IPS DF 6.9 (cell line): ENCODE data around the gene C9orf50.
"Not testable (repeated sequence)": the region's sequence is repeated elsewhere in the genome, so short reads cannot be mapped to it uniquely, and the experiment has no call there.

Experiments
- DNase-seq: peaks from one replicate; pipeline ENCODE4 v3.0.0-alpha.2; 2013; ENCODE audit warnings: low read depth, low spot score
- H3K27ac ChIP-seq: one replicate; pipeline ENCODE4 v1.5.1; 2013; ENCODE audit warnings: low read length, control low read depth
- H3K27me3 ChIP-seq: 2 replicates; pipeline ENCODE4 v1.6.1; 2013; ENCODE audit warnings: mild to moderate bottlenecking, low read length; ENCODE audit not compliant: control insufficient read depth, insufficient read depth
- H3K36me3 ChIP-seq: 2 replicates; pipeline ENCODE4 v1.6.1; 2013; ENCODE audit warnings: low read length; ENCODE audit not compliant: control insufficient read depth, insufficient read depth
- H3K4me1 ChIP-seq: 2 replicates; pipeline ENCODE4 v1.6.1; 2013; ENCODE audit warnings: low read length; ENCODE audit not compliant: control insufficient read depth, insufficient read depth
- H3K4me3 ChIP-seq: 2 replicates; pipeline ENCODE4 v1.5.1; 2013; ENCODE audit warnings: mild to moderate bottlenecking, low read length
- H3K9me3 ChIP-seq: 2 replicates; pipeline ENCODE4 v1.6.1; 2013; ENCODE audit warnings: low read length, inconsistent platforms; ENCODE audit not compliant: control insufficient read depth, insufficient read depth
- WGBS: extraction: QIAGEN DNeasy Blood & Tissue Kit; methylation state at CpG from one replicate; pipeline ENCODE4 v1.1.7; 2013; ENCODE audit warnings: mixed read lengths, missing lambda C conversion rate; ENCODE audit not compliant: insufficient read length, insufficient coverage; 5-methylcytosine and 5-hydroxymethylcytosine counted together

Gene C9orf50

DNA sequence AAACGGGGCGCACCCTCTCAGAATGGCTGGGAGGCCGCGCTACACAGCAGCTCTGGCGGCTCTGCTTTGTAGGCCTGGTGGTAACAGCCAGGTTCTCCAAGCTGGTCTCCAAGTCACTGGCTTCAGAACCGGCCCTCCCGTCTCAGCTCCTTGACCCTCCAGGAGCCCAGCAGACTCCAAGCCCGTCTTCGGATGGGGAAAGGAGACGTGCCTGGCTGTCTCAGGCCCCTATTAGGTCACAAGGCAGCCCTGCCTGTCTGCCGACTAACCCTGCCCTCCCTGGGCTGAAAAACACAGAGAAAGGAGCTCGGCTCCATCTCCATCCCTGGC, 18.8 kb upstream of the C9orf50 start:
- peaks cover 26% of the 10 kb centered on the region for H3K36me3 ChIP-seq
- no peaks in the 10 kb centered on the region for H3K27me3 ChIP-seq
- no peak for DNase-seq
- no peaks in the 10 kb centered on the region for H3K9me3 ChIP-seq
- no CpG with 5 or more reads among the region's 12 CpGs for WGBS
- peaks cover 2% of the 10 kb centered on the region; the same call in 1 of the 2 replicates for H3K4me1 ChIP-seq
- H3K27ac ChIP-seq = no peak overlapping the region
- no peak overlapping the region for H3K4me3 ChIP-seq

DNA sequence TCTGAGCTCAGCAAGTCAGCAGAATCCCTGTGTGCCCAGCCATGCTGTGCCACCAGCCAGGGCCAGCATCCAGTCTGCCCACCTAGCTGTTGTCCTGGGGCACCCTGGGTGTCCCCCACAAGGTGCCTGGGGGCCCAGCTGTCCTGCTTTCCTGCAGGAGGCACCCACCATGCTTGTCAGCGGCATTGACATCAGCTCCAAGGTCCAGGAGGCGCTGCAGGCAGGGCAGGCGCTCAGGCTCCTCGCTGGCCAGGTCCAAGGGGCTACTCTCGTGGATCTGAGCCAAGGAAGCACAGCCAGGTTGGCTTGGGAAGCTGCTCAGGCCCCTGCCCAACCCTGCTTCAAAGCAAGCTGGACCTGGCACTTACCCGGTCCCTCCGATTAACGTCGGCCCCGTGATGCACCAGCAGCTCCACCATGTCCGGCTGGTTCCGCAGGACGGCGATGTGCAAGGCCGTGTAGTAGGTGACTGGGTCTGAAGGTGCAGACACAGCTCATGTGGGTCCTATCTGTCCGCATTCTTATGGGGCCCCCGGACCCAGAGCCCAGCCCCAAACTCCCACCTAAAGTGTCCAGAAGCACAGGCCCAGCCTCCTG, 18.2 kb upstream of the C9orf50 start:
- no peak for DNase-seq
- no peak overlapping the region for H3K27ac ChIP-seq
- H3K4me1 ChIP-seq = peaks cover 2% of the 10 kb centered on the region; the same call in 1 of the 2 replicates
- H3K4me3 ChIP-seq = no peak overlapping the region
- peaks cover 31% of the 10 kb centered on the region for H3K36me3 ChIP-seq
- no peaks in the 10 kb centered on the region for H3K27me3 ChIP-seq
- no CpG with 5 or more reads among the region's 17 CpGs for WGBS
- H3K9me3 ChIP-seq = no peaks in the 10 kb centered on the region

DNA sequence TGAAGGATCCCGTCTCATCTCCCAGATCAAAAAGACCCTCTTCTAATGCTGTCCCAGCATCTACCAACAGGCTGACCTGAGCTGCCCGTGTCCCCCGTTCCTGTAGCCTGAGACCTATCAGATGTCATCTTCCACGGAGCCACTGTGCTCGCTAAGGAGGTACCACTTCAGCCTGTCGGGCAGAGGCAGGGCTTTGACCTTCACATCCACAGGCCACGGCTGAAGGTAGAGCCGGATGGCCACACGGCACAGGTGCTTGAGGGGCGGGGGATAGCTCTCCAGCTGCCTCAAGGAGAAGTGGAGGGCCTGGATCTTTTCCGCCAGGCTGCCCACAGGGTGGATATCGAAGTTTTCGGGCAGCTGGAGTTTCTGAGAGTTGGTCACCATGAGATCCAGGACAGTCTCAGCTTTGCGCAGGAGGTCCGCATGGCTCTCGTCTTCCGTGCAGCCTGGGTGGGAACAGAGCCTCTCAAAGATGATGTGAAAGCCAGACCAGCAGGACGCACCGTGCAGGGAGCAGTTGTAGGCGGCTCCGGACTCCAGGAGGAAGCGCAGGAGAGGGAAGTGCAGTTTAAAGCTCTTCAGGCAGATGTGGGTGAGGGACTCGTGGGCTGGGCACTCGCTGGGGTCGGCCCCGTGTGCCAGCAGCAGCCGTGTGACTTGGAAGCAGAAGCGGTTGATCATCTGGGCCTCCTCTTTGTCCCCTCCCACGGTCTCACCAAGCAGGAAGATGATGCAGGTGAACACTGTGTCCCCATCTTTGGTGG, 17.0 kb upstream of the C9orf50 start:
- WGBS = no CpG with 5 or more reads among the region's 29 CpGs
- peaks cover 41% of the 10 kb centered on the region for H3K36me3 ChIP-seq
- H3K9me3 ChIP-seq = no peaks in the 10 kb centered on the region
- no peak for DNase-seq
- H3K4me1 ChIP-seq = peaks cover 2% of the 10 kb centered on the region; the same call in 1 of the 2 replicates
- H3K27me3 ChIP-seq = no peaks in the 10 kb centered on the region
- H3K27ac ChIP-seq = no peak overlapping the region
- no peak overlapping the region for H3K4me3 ChIP-seq

DNA sequence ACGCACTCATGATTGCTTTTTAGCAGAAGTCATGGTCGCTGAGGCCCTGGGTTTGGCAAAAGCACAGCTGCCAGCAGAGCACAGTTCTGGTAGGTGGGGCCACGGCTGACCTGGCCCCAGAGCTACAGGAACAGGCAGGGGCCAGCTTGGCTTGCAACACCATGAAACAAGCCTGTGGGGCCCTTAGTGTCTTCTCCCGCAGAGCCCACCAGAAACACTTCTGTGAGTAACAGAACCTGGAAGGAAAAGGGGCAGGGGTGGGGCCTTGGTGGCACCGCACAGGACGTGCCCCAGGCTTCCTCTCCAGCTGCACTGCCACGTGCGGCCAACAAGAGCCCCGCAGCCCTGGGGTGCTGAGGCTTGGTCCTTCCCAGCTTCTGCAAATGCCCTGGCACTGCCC, 16.2 kb upstream of the C9orf50 start:
- no peaks in the 10 kb centered on the region for H3K9me3 ChIP-seq
- DNase-seq = no peak
- peaks cover 2% of the 10 kb centered on the region; the same call in 1 of the 2 replicates for H3K4me1 ChIP-seq
- no peak overlapping the region for H3K27ac ChIP-seq
- H3K36me3 ChIP-seq = peaks cover 45% of the 10 kb centered on the region
- H3K27me3 ChIP-seq = no peaks in the 10 kb centered on the region
- no CpG with 5 or more reads among the region's 9 CpGs for WGBS
- no peak overlapping the region for H3K4me3 ChIP-seq

DNA sequence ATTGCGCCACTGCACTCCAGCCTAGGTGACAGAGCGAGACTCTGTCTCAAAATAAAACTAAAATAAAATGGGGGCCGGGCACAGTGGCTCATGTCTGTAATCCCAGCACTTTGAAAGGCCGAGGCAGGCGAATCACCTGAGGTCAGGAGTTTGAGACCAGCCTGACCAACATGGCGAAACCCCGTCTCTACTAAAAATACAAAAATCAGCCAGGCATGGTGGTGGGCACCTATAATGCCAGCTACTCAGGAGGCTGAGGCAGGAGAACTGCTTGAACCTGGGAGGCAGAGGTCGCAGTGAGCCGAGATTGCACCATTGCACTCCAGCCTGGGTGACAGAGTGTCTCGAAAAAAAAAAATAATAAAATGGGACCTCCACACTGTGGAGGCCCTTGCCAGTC, 15.4 kb upstream of the C9orf50 start:
- H3K9me3 ChIP-seq, H3K4me3 ChIP-seq, H3K4me1 ChIP-seq, H3K27ac ChIP-seq, DNase-seq, H3K27me3 ChIP-seq: not testable (repeated sequence)
- H3K36me3 ChIP-seq = peaks cover 45% of the 10 kb centered on the region
- WGBS = no CpG with 5 or more reads among the region's 10 CpGs

DNA sequence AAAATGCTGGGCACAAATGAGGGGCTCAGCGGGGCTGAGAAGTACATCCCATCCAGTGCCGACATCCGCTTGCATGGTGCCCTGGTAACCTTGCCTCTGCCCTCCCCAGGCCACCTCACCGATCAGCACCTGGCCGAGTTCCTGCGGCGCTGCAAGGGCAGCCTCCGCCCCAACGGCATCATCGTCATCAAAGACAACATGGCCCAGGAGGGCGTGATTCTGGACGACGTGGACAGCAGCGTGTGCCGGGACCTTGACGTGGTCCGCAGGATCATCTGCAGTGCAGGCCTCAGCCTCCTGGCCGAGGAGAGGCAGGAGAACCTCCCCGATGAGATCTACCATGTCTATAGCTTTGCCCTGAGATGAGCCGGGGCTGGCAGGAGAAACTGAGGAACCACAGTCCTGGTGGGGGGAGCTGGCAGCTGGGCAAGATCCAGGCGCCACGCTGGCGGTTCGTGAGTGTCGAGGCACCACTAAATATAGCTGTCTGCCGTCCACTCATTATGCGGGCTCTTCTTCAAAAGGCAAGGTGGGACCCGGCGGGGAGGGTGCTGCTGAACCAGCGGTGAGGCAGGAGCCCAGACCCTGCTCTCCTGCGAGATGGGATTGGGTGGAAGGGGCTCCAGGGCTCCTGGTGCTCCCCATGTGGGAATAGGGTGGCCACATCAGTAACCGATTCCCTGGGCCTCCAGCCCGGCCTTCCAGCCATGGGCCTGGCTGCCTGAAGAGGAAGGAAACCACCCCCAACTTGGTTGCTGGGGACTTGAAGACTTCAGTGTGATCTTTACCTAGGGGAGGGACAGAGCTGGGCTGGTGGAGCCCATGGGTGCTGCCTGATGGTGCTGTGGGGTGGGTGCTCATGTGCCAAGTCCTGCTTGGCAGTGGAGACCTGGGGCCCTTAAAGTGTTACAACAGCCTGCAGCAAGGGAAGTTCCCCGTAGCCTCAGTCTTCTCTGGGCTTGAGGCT, 14.5 kb upstream of the C9orf50 start:
- H3K36me3 ChIP-seq = peaks cover 45% of the 10 kb centered on the region

DNA sequence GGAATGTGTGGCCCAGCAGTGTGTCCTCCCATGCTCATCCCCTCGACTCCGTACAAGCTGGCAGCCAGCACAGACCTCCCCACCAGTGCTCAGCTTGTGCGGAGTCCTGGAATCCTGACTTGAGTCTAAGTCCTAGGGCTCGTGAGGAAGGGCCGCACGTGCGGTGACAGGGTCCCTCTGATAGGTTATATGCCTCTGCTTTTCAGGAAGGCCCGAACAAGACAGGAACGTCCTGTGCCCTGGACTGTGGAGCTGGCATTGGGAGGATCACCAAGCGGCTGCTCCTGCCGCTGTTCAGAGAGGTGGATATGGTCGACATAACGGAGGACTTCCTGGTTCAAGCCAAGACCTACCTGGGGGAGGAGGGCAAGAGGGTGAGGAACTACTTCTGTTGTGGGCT, 12.9 kb upstream of the C9orf50 start:
- peaks cover 2% of the 10 kb centered on the region; the same call in 1 of the 2 replicates for H3K4me1 ChIP-seq
- no peak overlapping the region for H3K4me3 ChIP-seq
- no peaks in the 10 kb centered on the region for H3K27me3 ChIP-seq
- WGBS = no CpG with 5 or more reads among the region's 13 CpGs
- peaks cover 40% of the 10 kb centered on the region for H3K36me3 ChIP-seq
- no peak overlapping the region for H3K27ac ChIP-seq
- H3K9me3 ChIP-seq = no peaks in the 10 kb centered on the region
- DNase-seq = no peak

More for the DNA sequence above, 14.5 kb upstream of the C9orf50 start:
- Histone ChIP-seq H3K4me1 (peaks cover 2% of the 10 kb centered on the region; the same call in 1 of the 2 replicates), H3K4me3 (no peak overlapping the region), H3K27ac (no peak overlapping the region), H3K27me3 (no peaks in the 10 kb centered on the region), H3K9me3 (no peaks in the 10 kb centered on the region)
- WGBS = no CpG with 5 or more reads among the region's 34 CpGs
- DNase-seq = no peak

DNA sequence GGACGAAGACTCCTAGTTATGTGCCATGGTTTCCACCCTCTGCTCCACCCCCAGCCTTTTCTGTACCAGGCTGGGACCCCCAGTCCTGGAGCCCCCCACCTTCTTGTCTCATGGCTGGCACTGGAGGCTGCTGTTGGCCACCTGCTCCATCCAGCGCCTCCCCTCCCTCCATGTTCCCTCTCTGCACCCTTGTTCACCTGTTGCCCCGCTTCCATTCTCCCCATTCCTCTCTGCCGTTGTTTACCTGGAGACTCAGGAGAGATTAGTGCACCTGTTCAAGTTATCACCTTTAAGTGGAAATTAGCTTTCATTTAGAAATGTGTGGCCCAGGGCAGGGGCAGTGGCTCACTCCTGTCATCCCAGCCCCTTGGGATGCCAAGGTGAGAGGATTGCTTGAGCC, 12.3 kb upstream of the C9orf50 start:
- no CpG with 5 or more reads among the region's 4 CpGs for WGBS
- DNase-seq = no peak
- no peaks in the 10 kb centered on the region for H3K27me3 ChIP-seq
- H3K9me3 ChIP-seq = no peaks in the 10 kb centered on the region
- H3K36me3 ChIP-seq = peaks cover 40% of the 10 kb centered on the region
- H3K4me1 ChIP-seq = peaks cover 2% of the 10 kb centered on the region; the same call in 1 of the 2 replicates
- no peak overlapping the region for H3K27ac ChIP-seq
- H3K4me3 ChIP-seq = no peak overlapping the region

DNA sequence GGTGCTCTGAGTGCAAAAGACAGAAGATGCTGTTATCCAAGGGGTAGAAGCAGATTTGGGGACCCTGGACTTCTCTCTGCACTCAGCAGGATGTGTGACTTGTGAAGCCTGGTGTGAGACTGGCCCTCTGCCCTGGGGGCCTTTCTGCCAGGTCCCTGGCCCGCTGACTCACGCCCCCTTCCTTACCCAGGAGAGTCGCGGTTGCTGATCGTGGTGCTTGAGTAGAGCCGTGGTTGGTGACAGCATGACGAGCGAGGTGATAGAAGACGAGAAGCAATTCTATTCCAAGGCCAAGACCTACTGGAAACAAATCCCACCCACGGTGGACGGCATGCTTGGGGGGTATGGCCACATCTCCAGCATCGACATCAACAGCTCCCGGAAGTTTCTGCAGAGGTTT, 11.6 kb upstream of the C9orf50 start:
- Histone ChIP-seq H3K9me3 (no peaks in the 10 kb centered on the region), H3K4me1 (peaks cover 6% of the 10 kb centered on the region; the same call in 1 of the 2 replicates), H3K4me3 (no peak overlapping the region; the same call in 1 of the 2 replicates), H3K36me3 (peaks cover 41% of the 10 kb centered on the region), H3K27ac (no peak overlapping the region), H3K27me3 (no peaks in the 10 kb centered on the region)
- DNase-seq = no peak
- WGBS = no CpG with 5 or more reads among the region's 13 CpGs

DNA sequence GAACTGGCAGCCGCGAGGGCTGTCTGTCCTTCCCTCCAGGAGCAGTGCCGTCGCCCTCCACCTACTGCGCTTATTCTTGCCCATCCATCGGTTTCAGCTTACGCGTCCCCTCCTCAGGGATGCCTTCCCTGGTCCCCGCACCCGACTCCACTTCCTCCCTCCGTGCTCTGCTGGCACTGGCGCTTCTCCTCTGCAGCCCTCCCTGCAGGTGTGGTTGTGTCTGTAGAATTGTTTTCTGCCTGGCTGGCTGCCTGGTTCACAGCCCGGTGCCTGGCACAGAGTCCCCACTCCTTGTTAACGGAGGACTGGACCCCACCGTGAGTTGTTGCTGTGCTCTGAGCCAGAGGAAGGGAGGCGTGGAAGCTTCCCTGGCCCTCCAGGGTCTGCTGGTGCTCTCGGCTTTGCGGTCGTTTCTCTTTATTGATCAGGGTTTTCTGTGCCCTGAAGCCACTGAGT, 10.8 kb upstream of the C9orf50 start:
- Histone ChIP-seq H3K4me1 (peaks cover 6% of the 10 kb centered on the region; the same call in 1 of the 2 replicates), H3K36me3 (peaks cover 36% of the 10 kb centered on the region), H3K27ac (no peak overlapping the region), H3K9me3 (no peaks in the 10 kb centered on the region), H3K27me3 (no peaks in the 10 kb centered on the region), H3K4me3 (no peak overlapping the region)
- WGBS = no CpG with 5 or more reads among the region's 19 CpGs
- DNase-seq = no peak
